GM06990 (cell line): ENCODE measurements around the gene SMIM44.

ENCODE experiments used
- DNase-seq: peaks from one replicate; pipeline ENCODE4 v3.0.0-alpha.2; 2011; ENCODE audit not compliant: insufficient read length; ENCODE audit errors: extremely low read depth
- H3K27me3 ChIP-seq: replicated peaks from 2 replicates; pipeline ENCODE4 v1.6.0; 2011; ENCODE audit warnings: low read length; ENCODE audit not compliant: control insufficient read depth, insufficient read depth
- H3K36me3 ChIP-seq: 2 replicates; pipeline ENCODE4 v1.5.1; 2011; ENCODE audit warnings: low read length; ENCODE audit not compliant: control insufficient read depth, insufficient read depth
- H3K4me3 ChIP-seq: replicated peaks from 2 replicates; pipeline ENCODE4 v1.5.1; 2011; ENCODE audit warnings: low read depth, mild to moderate bottlenecking, control low read depth, low read length
- TF ChIP-seq, protein P1 (sequence below): IDR thresholded peaks from 2 replicates; pipeline ENCODE4 v1.5.1; 2011; ENCODE audit warnings: low read length, control low read depth, mild to moderate bottlenecking, inconsistent platforms; ENCODE audit not compliant: insufficient read depth, poor library complexity, severe bottlenecking

SMIM44 gene

DNA sequence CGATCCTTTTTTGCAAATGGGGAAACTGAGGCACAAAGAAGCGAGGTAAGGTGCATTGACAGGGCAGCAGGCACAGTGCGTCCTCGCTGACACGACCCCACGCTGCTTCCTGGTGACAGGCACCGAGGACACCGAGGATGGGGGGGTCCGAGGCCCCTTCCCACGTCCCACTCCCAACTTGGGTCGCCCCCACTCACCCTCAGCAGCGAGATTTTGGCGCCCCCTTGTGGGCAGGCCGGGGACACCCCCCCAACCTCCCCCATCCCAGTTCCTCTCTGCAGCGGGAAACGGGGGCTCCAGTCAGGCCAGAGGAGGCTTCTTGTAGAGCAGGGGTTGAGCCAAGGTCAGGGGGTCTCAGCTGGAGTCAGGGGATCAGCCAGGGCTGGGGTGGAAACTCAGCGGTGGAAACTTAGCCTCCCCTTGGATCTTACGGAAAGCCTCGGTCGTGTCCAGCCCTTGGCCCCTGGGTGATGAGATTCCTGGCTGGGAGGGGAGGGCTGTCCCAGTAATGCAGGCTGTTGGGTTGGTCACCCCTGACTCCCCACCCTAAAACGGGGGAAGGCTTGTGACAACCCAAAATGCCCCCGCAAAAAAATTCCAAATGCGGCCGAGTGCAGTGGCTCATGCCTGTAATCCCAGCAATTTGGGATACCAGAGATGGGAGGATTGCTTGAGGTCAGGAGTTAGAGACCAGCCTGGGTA lies 11.1 kb downstream of the SMIM44 start:
- Histone ChIP-seq H3K36me3 (no peaks in the 10 kb centered on the region), H3K27me3 (no peaks in the 10 kb centered on the region), H3K4me3 (no peak overlapping the region)
- TF ChIP-seq, protein P1, sequence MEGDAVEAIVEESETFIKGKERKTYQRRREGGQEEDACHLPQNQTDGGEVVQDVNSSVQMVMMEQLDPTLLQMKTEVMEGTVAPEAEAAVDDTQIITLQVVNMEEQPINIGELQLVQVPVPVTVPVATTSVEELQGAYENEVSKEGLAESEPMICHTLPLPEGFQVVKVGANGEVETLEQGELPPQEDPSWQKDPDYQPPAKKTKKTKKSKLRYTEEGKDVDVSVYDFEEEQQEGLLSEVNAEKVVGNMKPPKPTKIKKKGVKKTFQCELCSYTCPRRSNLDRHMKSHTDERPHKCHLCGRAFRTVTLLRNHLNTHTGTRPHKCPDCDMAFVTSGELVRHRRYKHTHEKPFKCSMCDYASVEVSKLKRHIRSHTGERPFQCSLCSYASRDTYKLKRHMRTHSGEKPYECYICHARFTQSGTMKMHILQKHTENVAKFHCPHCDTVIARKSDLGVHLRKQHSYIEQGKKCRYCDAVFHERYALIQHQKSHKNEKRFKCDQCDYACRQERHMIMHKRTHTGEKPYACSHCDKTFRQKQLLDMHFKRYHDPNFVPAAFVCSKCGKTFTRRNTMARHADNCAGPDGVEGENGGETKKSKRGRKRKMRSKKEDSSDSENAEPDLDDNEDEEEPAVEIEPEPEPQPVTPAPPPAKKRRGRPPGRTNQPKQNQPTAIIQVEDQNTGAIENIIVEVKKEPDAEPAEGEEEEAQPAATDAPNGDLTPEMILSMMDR = peak; percentile 89
- DNase-seq = no peak

DNA sequence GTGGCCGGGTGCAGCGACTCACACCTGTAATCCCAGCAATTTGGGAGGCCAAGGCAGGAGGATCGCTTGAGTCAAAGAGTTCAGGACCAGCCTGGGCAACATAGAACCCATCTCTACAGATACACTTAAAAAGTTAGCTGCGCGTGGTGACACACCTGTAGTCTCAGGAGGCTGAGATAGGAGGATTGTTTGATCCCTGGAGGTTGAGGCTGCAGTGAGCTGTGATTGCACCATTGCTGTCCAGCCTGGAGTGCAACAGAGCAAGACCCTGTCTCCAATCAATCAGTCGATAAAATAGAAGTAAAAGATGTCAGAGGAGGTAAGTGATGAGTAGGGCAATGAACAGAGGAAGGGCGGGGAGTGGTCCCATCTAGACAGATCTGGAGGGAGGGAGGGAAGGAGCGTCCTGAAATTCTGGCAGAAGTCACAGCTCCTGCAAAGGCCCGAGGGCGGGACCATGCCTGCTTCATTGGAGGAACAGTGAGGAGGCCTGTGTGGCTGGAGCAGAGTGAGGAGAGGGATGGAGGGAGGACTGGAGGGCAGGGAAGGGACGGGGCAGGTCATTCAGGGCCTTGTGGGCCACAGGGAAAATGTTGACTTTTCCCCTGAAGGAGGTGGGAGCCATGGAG lies 12.6 kb downstream of the SMIM44 start:
- H3K36me3 ChIP-seq = no peaks in the 10 kb centered on the region
- H3K27me3 ChIP-seq = no peaks in the 10 kb centered on the region
- no peak overlapping the region for H3K4me3 ChIP-seq
- no peak for DNase-seq
- TF ChIP-seq, protein P1 = no peak

DNA sequence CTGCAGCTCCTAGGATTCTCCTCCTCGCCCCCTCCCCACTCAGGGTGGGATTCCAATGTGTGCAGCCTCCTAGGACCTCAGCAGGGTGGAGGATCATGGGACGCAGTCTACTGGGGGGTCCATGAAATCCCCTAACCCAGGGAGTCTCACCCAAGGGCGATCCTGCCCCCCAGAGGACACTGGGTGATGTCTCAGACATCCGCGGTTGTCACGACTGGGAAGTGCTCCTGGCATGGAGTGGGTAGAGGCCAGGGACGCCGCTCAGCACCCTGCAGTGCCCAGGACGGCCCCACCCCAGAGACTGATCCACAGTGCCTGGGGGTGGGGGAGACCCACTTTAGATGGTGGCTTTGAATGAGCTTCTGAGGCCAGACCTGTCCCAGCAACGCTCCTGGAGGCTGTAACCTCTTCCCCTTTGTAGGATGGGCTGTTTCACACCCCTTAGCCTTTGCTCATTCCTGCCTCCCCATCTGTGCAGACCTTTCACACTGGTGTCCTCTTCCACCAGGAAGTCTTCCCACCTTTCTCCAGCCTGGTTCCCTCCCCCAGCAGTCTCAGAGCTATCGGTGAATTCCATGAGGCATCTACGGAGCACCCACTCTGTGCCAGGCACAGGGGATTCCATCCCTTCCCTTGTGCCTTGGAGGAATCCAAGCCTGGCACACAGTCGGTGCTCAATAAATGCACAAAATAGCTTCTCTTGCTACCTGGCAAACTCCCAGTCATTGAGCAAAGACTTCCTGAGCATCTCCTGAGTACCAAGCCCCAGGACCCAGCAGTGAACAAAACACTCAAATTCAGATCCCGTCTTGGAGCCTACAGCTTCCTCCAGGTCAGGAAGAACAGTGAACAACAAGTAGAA lies 13.4 kb downstream of the SMIM44 start:
- peak; percentile 15 for DNase-seq
- TF ChIP-seq, protein P1 = no peak
- Histone ChIP-seq H3K36me3 (no peaks in the 10 kb centered on the region), H3K27me3 (no peaks in the 10 kb centered on the region), H3K4me3 (no peak overlapping the region)

DNA sequence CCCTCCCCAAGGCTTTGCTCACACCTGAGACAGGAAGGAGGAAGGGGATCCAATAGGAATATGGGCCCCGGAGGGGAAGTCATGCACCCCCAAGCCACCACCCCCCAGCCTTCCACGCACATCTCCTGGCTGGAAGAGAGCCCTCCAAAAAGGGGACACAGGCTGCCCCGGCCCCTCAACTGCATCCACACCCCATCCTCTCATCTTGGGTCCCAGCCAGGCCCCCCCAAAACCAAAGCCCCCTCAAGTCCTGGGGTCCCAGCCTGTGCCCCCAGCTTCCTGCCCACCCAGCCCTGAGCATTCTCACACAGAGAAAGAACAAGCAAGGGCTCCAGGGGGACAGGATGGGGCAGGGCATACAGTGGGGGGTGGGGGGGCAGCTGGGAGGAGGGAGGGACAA lies 15.0 kb downstream of the SMIM44 start:
- Histone ChIP-seq H3K36me3 (no peaks in the 10 kb centered on the region; the same call in 1 of the 2 replicates), H3K4me3 (no peak overlapping the region), H3K27me3 (no peaks in the 10 kb centered on the region)
- TF ChIP-seq, protein P1 = no peak
- DNase-seq = peak; percentile 10

- Histone ChIP-seq H3K36me3 (no peaks in the 10 kb centered on the region; the same call in 1 of the 2 replicates), H3K27me3 (no peaks in the 10 kb centered on the region), H3K4me3 (no peak overlapping the region)
- TF ChIP-seq, protein P1 = no peak
- no peak for DNase-seq
These were observed 15.6 kb downstream of the SMIM44 start for GRCh38 chr19:3467437-3468198.
